GM12801 (cell line): ENCODE measurements around the gene SAA4.

ENCODE experiments used
- CTCF ChIP-seq: IDR thresholded peaks from one replicate; pipeline ENCODE4 v1.5.1; 2011; ENCODE audit warnings: control low read depth; ENCODE audit not compliant: insufficient read length; ENCODE audit errors: extremely low read depth

Gene SAA4

GRCh38 chr11:18265949-18266348 lies 29.3 kb upstream of the SAA4 start, which contains the start of gene SAA1:
TSS of gene SAA1 (plus strand) at chr11:18266264. CDS start at chr11:18266888, 624 bp downstream.
- no peak for TF ChIP-seq CTCF

- TF ChIP-seq CTCF = no peak
Measured at GRCh38 chr11:18264677-18265555, 28.3 kb upstream of the SAA4 start.

- TF ChIP-seq CTCF = no peak
Measured at GRCh38 chr11:18264035-18264434, 27.4 kb upstream of the SAA4 start.

GRCh38 chr11:18261721-18262120 lies 25.1 kb upstream of the SAA4 start:
- TF ChIP-seq CTCF = no peak

- no peak for TF ChIP-seq CTCF
Measured at GRCh38 chr11:18259259-18259658, 22.7 kb upstream of the SAA4 start.

- no peak for TF ChIP-seq CTCF
Measured at GRCh38 chr11:18254781-18255361, 18.3 kb upstream of the SAA4 start.

GRCh38 chr11:18253778-18254338 lies 17.3 kb upstream of the SAA4 start:
- no peak for TF ChIP-seq CTCF
